A549 (cell line): ENCODE measurements around the gene C11orf65. TPM values are rescaled to one million over a fixed set of nuclear protein-coding genes. Genes with fewer than 3 reads are reported as not detected.

ENCODE experiments used
- ATAC-seq, 2 experiments: fragments of 200-7000 bp in 1 of 2; fragments of >200 bp in 1 of 2; cut with Nextera tagmentation in 1 of 2; cut with Tn5 transposase in 1 of 2; 3 replicates each; pipeline versions ENCODE4 v1.8.0 to v1.9.1; 2018 to 2020; ENCODE audit warnings: mild to moderate bottlenecking in 1 of 2, moderate library complexity in 1 of 2
- CTCF ChIA-PET: fragments of 300-600 bp; sonication (Branson Sonifier 250); formaldehyde crosslinking; extraction: SDS; loops from one replicate; lab custom pipeline; 2021; ENCODE audit warnings: antibody characterized with exemption, inconsistent platforms; lab: Yijun Ruan, JAX
- POLR2A ChIA-PET: fragments of 350-600 bp; formaldehyde crosslinking; extraction: SDS; loops from one replicate; lab custom pipeline; 2021; ENCODE audit warnings: antibody characterized with exemption, inconsistent platforms; lab: Yijun Ruan, JAX
- DNase-seq, 2 experiments: peaks; one replicate each; pipeline versions ENCODE4 v3.0.0 to v3.0.0-alpha.2; 2011 to 2016; ENCODE audit warnings: low read depth in 1 of 2, low spot score in 1 of 2
- FAIRE-seq: peaks from 2 replicates; lab custom pipeline; 2011; peaks lifted over from hg19 to GRCh38; lab: Jason Lieb, UNC
- H3K27ac ChIP-seq, 2 experiments: fragments of >200 bp; sonication (Bioruptor Twin); formaldehyde crosslinking; 3 replicates each; pipeline ENCODE4 v1.5.1; 2016 to 2017
- H3K4me1 ChIP-seq: fragments of >200 bp; sonication (Bioruptor Twin); formaldehyde crosslinking; 3 replicates; pipeline ENCODE4 v1.6.1; 2016
- H3K4me2 ChIP-seq: fragments of >200 bp; sonication (Bioruptor Twin); formaldehyde crosslinking; 3 replicates; pipeline ENCODE4 v1.6.1; 2016
- H3K4me3 ChIP-seq: fragments of >200 bp; sonication (Bioruptor Twin); formaldehyde crosslinking; 3 replicates; pipeline ENCODE4 v1.5.1; 2016
- H3K9me3 ChIP-seq: fragments of >200 bp; sonication (Bioruptor Twin); formaldehyde crosslinking; 3 replicates; pipeline ENCODE4 v1.6.1; 2016
- CEBPB ChIP-seq, 2 experiments: fragments of >200 bp in 1 of 2; sonication (Bioruptor Twin) in 1 of 2; formaldehyde crosslinking in 1 of 2; IDR thresholded peaks; 2 replicates each; pipeline ENCODE4 v1.6.1; 2012 to 2016
- E2F6 ChIP-seq: IDR thresholded peaks from 2 replicates; pipeline ENCODE4 v1.6.1; 2012; ENCODE audit warnings: low read depth, borderline replicate concordance
- EHMT2 ChIP-seq: fragments of 200-600 bp; sonication (generic); IDR thresholded peaks from 2 replicates; pipeline ENCODE4 v1.6.1; 2016; ENCODE audit warnings: antibody characterized with exemption, low read depth, mild to moderate bottlenecking, moderate library complexity
- FOXS1 ChIP-seq: fragments of 250-450 bp; sonication (Bioruptor Pico); IDR thresholded peaks from 2 replicates; pipeline ENCODE4 v1.5.0; 2020; ENCODE audit warnings: mild to moderate bottlenecking, moderate library complexity
- GATA3 ChIP-seq: IDR thresholded peaks from 2 replicates; pipeline ENCODE4 v1.6.1; 2012; ENCODE audit warnings: borderline replicate concordance
- HES2 ChIP-seq: fragments of >200 bp; sonication (Bioruptor Twin); formaldehyde crosslinking; IDR thresholded peaks from 2 replicates; pipeline ENCODE4 v1.6.1; 2016
- HEYL ChIP-seq: fragments of 250-450 bp; sonication (Bioruptor Pico); IDR thresholded peaks from 2 replicates; pipeline ENCODE4 v1.8.0; 2021; ENCODE audit warnings: mild to moderate bottlenecking, moderate library complexity
- HOXA7 ChIP-seq: fragments of 250-450 bp; sonication (Bioruptor Pico); IDR thresholded peaks from 2 replicates; pipeline ENCODE4 v1.5.0; 2020; ENCODE audit warnings: mild to moderate bottlenecking, moderate library complexity
- HOXB13 ChIP-seq: fragments of 250-450 bp; sonication (Bioruptor Pico); IDR thresholded peaks from 2 replicates; pipeline ENCODE4 v1.5.0; 2020; ENCODE audit warnings: low read depth, mild to moderate bottlenecking, moderate library complexity
- HOXB5 ChIP-seq: fragments of 250-450 bp; sonication (Bioruptor Pico); IDR thresholded peaks from 2 replicates; pipeline ENCODE4 v1.5.0; 2020; ENCODE audit warnings: mild to moderate bottlenecking, moderate library complexity
- JUN ChIP-seq, 2 experiments: fragments of >200 bp; sonication (Bioruptor Twin); formaldehyde crosslinking; IDR thresholded peaks; 2 replicates in 1 of 2; 3 replicates in 1 of 2; pipeline ENCODE4 v1.6.1; 2016 to 2017
- JUNB ChIP-seq: fragments of >200 bp; sonication (Bioruptor Twin); formaldehyde crosslinking; IDR thresholded peaks from 2 replicates; pipeline ENCODE4 v1.6.1; 2016
- KDM1A ChIP-seq: fragments of 200-600 bp; sonication (generic); IDR thresholded peaks from 2 replicates; pipeline ENCODE4 v1.6.1; 2016; ENCODE audit warnings: low read depth, mild to moderate bottlenecking
- KDM5A ChIP-seq: fragments of 200-600 bp; sonication (generic); IDR thresholded peaks from 2 replicates; pipeline ENCODE4 v1.6.1; 2016; ENCODE audit warnings: antibody characterized with exemption, mild to moderate bottlenecking
- MAFK ChIP-seq: fragments of 450-650 bp; IDR thresholded peaks from 2 replicates; pipeline ENCODE4 v1.6.1; 2014; ENCODE audit not compliant: partially characterized antibody
- MAZ ChIP-seq: fragments of 150-350 bp; IDR thresholded peaks from 2 replicates; pipeline ENCODE4 v1.6.1; 2014; ENCODE audit warnings: antibody characterized with exemption, low read depth, low read length, borderline replicate concordance
- MYC ChIP-seq: IDR thresholded peaks from 2 replicates; pipeline ENCODE4 v1.6.1; 2012; ENCODE audit warnings: mild to moderate bottlenecking, inconsistent platforms, low read length, improper control_type of control experiment, borderline replicate concordance
- NFE2L2 ChIP-seq: fragments of 150-350 bp; conservative IDR thresholded peaks from 2 replicates; pipeline ENCODE4 v1.6.1; 2014; ENCODE audit warnings: low read length
- NPAS2 ChIP-seq: fragments of 250-450 bp; sonication (Bioruptor Pico); IDR thresholded peaks from 2 replicates; pipeline ENCODE4 v1.8.0; 2022; ENCODE audit warnings: mild to moderate bottlenecking, moderate library complexity, borderline replicate concordance
- NR3C1 ChIP-seq: fragments of >200 bp; sonication (Bioruptor Twin); formaldehyde crosslinking; IDR thresholded peaks from 3 replicates; pipeline ENCODE4 v1.6.1; 2017
- POLR2A ChIP-seq: IDR thresholded peaks from 2 replicates; pipeline ENCODE4 v1.6.1; 2012; ENCODE audit warnings: mild to moderate bottlenecking, low read length
- POLR2AphosphoS2 ChIP-seq: conservative IDR thresholded peaks from 2 replicates; pipeline ENCODE4 v1.6.1; 2012; ENCODE audit warnings: low read length, improper control_type of control experiment, inconsistent platforms
- RCOR1 ChIP-seq: fragments of 150-350 bp; IDR thresholded peaks from 2 replicates; pipeline ENCODE4 v1.6.1; 2014; ENCODE audit warnings: antibody characterized with exemption, low read length, low read depth
- REST ChIP-seq: fragments of 200-600 bp; sonication (generic); IDR thresholded peaks from 2 replicates; pipeline ENCODE4 v1.6.1; 2016; ENCODE audit warnings: antibody characterized with exemption, mild to moderate bottlenecking, moderate library complexity
- RNF2 ChIP-seq: fragments of 200-600 bp; sonication (generic); IDR thresholded peaks from 2 replicates; pipeline ENCODE4 v1.6.1; 2016; ENCODE audit warnings: low read depth, mild to moderate bottlenecking, antibody characterized with exemption, moderate library complexity, borderline replicate concordance
- SREBF2 ChIP-seq: fragments of 450-650 bp; IDR thresholded peaks from 2 replicates; pipeline ENCODE4 v1.6.1; 2014; ENCODE audit warnings: mild to moderate bottlenecking, moderate library complexity
- TFCP2L1 ChIP-seq: fragments of 250-450 bp; sonication (Bioruptor Pico); IDR thresholded peaks from 2 replicates; pipeline ENCODE4 v1.5.0; 2021; ENCODE audit warnings: mild to moderate bottlenecking
- ZC3H11A ChIP-seq: fragments of 450-650 bp; IDR thresholded peaks from 2 replicates; pipeline ENCODE4 v1.6.1; 2014; ENCODE audit warnings: antibody characterized with exemption, mild to moderate bottlenecking
- ZFP36 ChIP-seq: fragments of 450-650 bp; IDR thresholded peaks from 2 replicates; pipeline ENCODE4 v1.6.1; 2014; ENCODE audit warnings: borderline replicate concordance; ENCODE audit not compliant: partially characterized antibody
- ZSCAN20 ChIP-seq: fragments of 250-450 bp; sonication (Bioruptor Pico); IDR thresholded peaks from 2 replicates; pipeline ENCODE4 v1.8.0; 2022; ENCODE audit warnings: mild to moderate bottlenecking, moderate library complexity
- WGBS: methylation state at CpG from one replicate; pipeline ENCODE4 v1.1.6; 2017; ENCODE audit errors: missing lambda C conversion rate; 5-methylcytosine and 5-hydroxymethylcytosine counted together
- polyA plus RNA-seq, 4 experiments: library from polyadenylated mRNA; depleted of rRNA in 3 of 4; stranded (reverse); fragments of >200 nt; fragmentation: RNase III in 1 of 4; extraction: RNeasy Plus Mini Kit Qiagen cat#74134 plus additional on column Dnase treatment in 1 of 4; gene quantifications; 2 replicates in 3 of 4; 3 replicates in 1 of 4; pipeline ENCODE4 v1.2.3, GENCODE V29; 2011 to 2017

C11orf65 gene
- polyA plus RNA-seq, 2 of the 4 experiments (the other 2 are of a cell fraction) = 0.19 to 0.72 TPM

- TF ChIP-seq HOXB13 (CRISPR knock-in tag) = no peak
- no peak for TF ChIP-seq E2F6
Measured at GRCh38 chr11:108495326-108495725, 28.0 kb upstream of the C11orf65 start (continued).

- no peaks in the 10 kb centered on the region for H3K4me1 ChIP-seq
- no peak for TF ChIP-seq ZSCAN20 (CRISPR knock-in tag)
- no peak for TF ChIP-seq MYC
- no peak for TF ChIP-seq FOXS1 (CRISPR knock-in tag)
- TF ChIP-seq GATA3 = no peak
- no peak for TF ChIP-seq CEBPB (IDR thresholded peaks at IDR 0.05)
- no peak for ATAC-seq
- H3K9me3 ChIP-seq = no peaks in the 10 kb centered on the region
- ChIA-PET POLR2A (no interaction called here), CTCF (interaction anchor here (0.6 kb wide), 1 partner anchor 26 kb away, joined by 3 read pairs; no protein-coding TSS in a partner anchor)
- no peak overlapping the region for H3K27ac ChIP-seq
- H3K4me3 ChIP-seq = no peak overlapping the region
- H3K4me2 ChIP-seq = no peak overlapping the region
- FAIRE-seq = no peak
- WGBS = 92% methylated on average over 6 of the region's 6 CpGs
- DNase-seq = no peak
Measured at GRCh38 chr11:108494182-108494581, 26.9 kb upstream of the C11orf65 start.

- Histone ChIP-seq H3K9me3 (no peaks in the 10 kb centered on the region), H3K4me2 (no peak overlapping the region), H3K27ac (no peak overlapping the region), H3K4me3 (no peak overlapping the region), H3K4me1 (no peaks in the 10 kb centered on the region)
- ChIA-PET CTCF (interaction anchor here (1.6 kb wide), 1 partner anchor 155 kb away, joined by 5 read pairs; no protein-coding TSS in a partner anchor), POLR2A (no interaction called here)
- 82% methylated on average over 3 of the region's 3 CpGs for whole genome bisulfite sequencing
- ATAC-seq = no peak
- DNase-seq = no peak
- no peak for FAIRE-seq
- no peak for TF ChIP-seq HEYL
- TF ChIP-seq HES2 = no peak
- TF ChIP-seq TFCP2L1 (CRISPR knock-in tag) = no peak
- TF ChIP-seq POLR2AphosphoS2 = no peak
- no peak for TF ChIP-seq RNF2
- TF ChIP-seq MAFK = no peak
- no peak for TF ChIP-seq MAZ
- TF ChIP-seq KDM5A = no peak
- TF ChIP-seq ZC3H11A = no peak
- no peak for TF ChIP-seq ZFP36
- TF ChIP-seq HOXB5 (CRISPR knock-in tag) = no peak
- TF ChIP-seq RCOR1 = no peak
- no peak for TF ChIP-seq JUN (IDR thresholded peaks at IDR 0.05)
- TF ChIP-seq HOXA7 (CRISPR knock-in tag) = no peak
- no peak for TF ChIP-seq NPAS2 (CRISPR knock-in tag)
- no peak for TF ChIP-seq KDM1A
- TF ChIP-seq NR3C1 = no peak
- TF ChIP-seq POLR2A = no peak
Measured at GRCh38 chr11:108491936-108492335, 24.6 kb upstream of the C11orf65 start.

GRCh38 chr11:108486828-108487227, 19.5 kb upstream of the C11orf65 start:
- TF ChIP-seq NFE2L2 (no peak), SREBF2 (no peak), RCOR1 (no peak), JUNB (no peak), GATA3 (no peak), HES2 (no peak), MAFK (no peak), HOXA7 (CRISPR knock-in tag) (no peak), KDM1A (no peak), REST (no peak), NR3C1 (no peak), EHMT2 (no peak)
- CTCF ChIA-PET = no interaction called here
- Histone ChIP-seq H3K4me3 (no peak overlapping the region), H3K27ac (no peak overlapping the region), H3K9me3 (no peaks in the 10 kb centered on the region), H3K4me2 (no peak overlapping the region), H3K4me1 (no peaks in the 10 kb centered on the region)
- no peak for DNase-seq
- 89% methylated on average over 3 of the region's 3 CpGs for WGBS
- POLR2A ChIA-PET = no interaction called here
- no peak for ATAC-seq
- no peak for FAIRE-seq
